ENCODE data around the gene MAGEF1.
"Not testable (repeated sequence)": the region's sequence is repeated elsewhere in the genome, so short reads cannot be mapped to it uniquely, and the experiment has no call there.

Gene MAGEF1

GRCh38 chr3:184741798-184742675 lies 30.2 kb upstream of the MAGEF1 start:
- DNase-seq, result no peak

- DNase-seq, result no peak
These were observed 29.3 kb upstream of the MAGEF1 start for GRCh38 chr3:184741259-184741556.

GRCh38 chr3:184740509-184741258 lies 28.8 kb upstream of the MAGEF1 start:
- peak; percentile 30 for DNase-seq

- no peak for DNase-seq
These were observed 28.0 kb upstream of the MAGEF1 start for GRCh38 chr3:184739594-184740505.

- no peak for DNase-seq
These were observed 27.1 kb upstream of the MAGEF1 start for GRCh38 chr3:184738982-184739381.

- no peak for DNase-seq
These were observed 26.6 kb upstream of the MAGEF1 start for GRCh38 chr3:184738506-184738890.

- DNase-seq, result no peak
These were observed 26.0 kb upstream of the MAGEF1 start for GRCh38 chr3:184737641-184738505.

GRCh38 chr3:184737063-184737462 lies 25.2 kb upstream of the MAGEF1 start:
- DNase-seq, result no peak

GRCh38 chr3:184734903-184735701 lies 23.2 kb upstream of the MAGEF1 start:
- no peak for DNase-seq

GRCh38 chr3:184733971-184734608 lies 22.2 kb upstream of the MAGEF1 start:
- DNase-seq, result no peak

GRCh38 chr3:184733181-184733580 lies 21.3 kb upstream of the MAGEF1 start:
- no peak for DNase-seq

- no peak for DNase-seq
These were observed 20.1 kb upstream of the MAGEF1 start for GRCh38 chr3:184731786-184732537.

GRCh38 chr3:184730924-184731323 lies 19.1 kb upstream of the MAGEF1 start:
- DNase-seq, result no peak

- not testable (repeated sequence) for DNase-seq
These were observed 17.3 kb upstream of the MAGEF1 start for GRCh38 chr3:184729154-184729553.

- DNase-seq, result no peak
These were observed 16.2 kb upstream of the MAGEF1 start for GRCh38 chr3:184728010-184728527.

- DNase-seq, result peak; percentile 36
These were observed 15.6 kb upstream of the MAGEF1 start for GRCh38 chr3:184727357-184728009.

GRCh38 chr3:184726497-184726896 lies 14.6 kb upstream of the MAGEF1 start:
- no peak for DNase-seq

GRCh38 chr3:184725176-184725719 lies 13.4 kb upstream of the MAGEF1 start:
- no peak for DNase-seq

GRCh38 chr3:184724699-184725098 lies 12.8 kb upstream of the MAGEF1 start:
- no peak for DNase-seq
